Right lobe of liver (tissue), 6 donors: ENCODE measurements around the gene UXS1. TPM values are rescaled to one million over a fixed set of nuclear protein-coding genes. Genes with fewer than 3 reads are reported as not detected.
A peak's percentile ranks its signal among the peaks of the same experiment; 100 is the strongest.

Experiments used
- ATAC-seq, 4 donors: fragments of 200-7000 bp; cut with Tn5 transposase; one replicate each; pipeline ENCODE4 v1.9.1; 2020; ENCODE audit warnings: mild to moderate bottlenecking in 4 of 4, moderate library complexity in 4 of 4
- DNase-seq, 3 donors: peaks; one replicate each; pipeline ENCODE4 v3.0.0-alpha.2; 2020
- H3K27ac ChIP-seq, 3 donors: fragments of 200-600 bp; one replicate each; pipeline ENCODE4 v1.8.0; 2022
- H3K27me3 ChIP-seq, 2 donors: fragments of 200-600 bp; one replicate each; pipeline ENCODE4 v1.8.0; 2022
- H3K36me3 ChIP-seq, 4 donors: fragments of 200-600 bp; sonication (generic) in 1 of 4; one replicate each; pipeline versions ENCODE4 v1.5.1 to v1.8.0; 2017 to 2022; ENCODE audit warnings: control low read depth in 1 of 4
- H3K4me1 ChIP-seq, 4 donors: fragments of 200-600 bp; sonication (generic) in 1 of 4; one replicate each; pipeline versions ENCODE4 v1.5.1 to v1.8.0; 2017 to 2022; ENCODE audit warnings: control low read depth in 1 of 4
- H3K4me3 ChIP-seq, 3 donors: fragments of 200-600 bp; one replicate each; pipeline ENCODE4 v1.8.0; 2022
- H3K9me3 ChIP-seq, 4 donors: fragments of 200-600 bp; sonication (generic) in 1 of 4; one replicate each; pipeline versions ENCODE4 v1.5.1 to v1.8.0; 2017 to 2022; ENCODE audit warnings: control low read depth in 1 of 4
- POLR2A ChIP-seq: fragments of 450-650 bp; IDR thresholded peaks from one replicate; pipeline ENCODE4 v1.6.1; 2017; ENCODE audit warnings: antibody characterized with exemption, mild to moderate bottlenecking
- WGBS: methylation state at CpG from one replicate; pipeline ENCODE4 v1.1.6; 2018; ENCODE audit warnings: low coverage, low lambda C conversion rate; ENCODE audit not compliant: insufficient coverage; ENCODE audit errors: missing lambda C conversion rate; 5-methylcytosine and 5-hydroxymethylcytosine counted together
- intact Hi-C, 2 donors: fragments of 100-400 bp; cut with DNase I; formaldehyde crosslinking; loops; one replicate each; pipeline versions ENCODE4 v1.11.2 to v1.14.1; 2022
- total RNA-seq, 6 experiments: library from RNA; depleted of rRNA in 2 of 6; stranded (reverse); fragments of >200 nt in 2 of 6; fragmentation: NEBNext Ultra II Directional in 3 of 6; extraction: Animal tissue kit (Norgen Biotek cat#: 25700) in 3 of 6; gene quantifications; one replicate each; pipeline versions ENCODE4 v1.1.0 to v1.2.4, GENCODE V29; 2016 to 2023
- TF ChIP-seq, protein P1 (sequence below), 4 donors: fragments of 200-600 bp in 3 of 4; fragments of 450-650 bp in 1 of 4; IDR thresholded peaks; one replicate each; pipeline versions ENCODE4 v1.5.1 to v1.8.0; 2016 to 2022; ENCODE audit warnings: antibody characterized with exemption in 4 of 4, mild to moderate bottlenecking in 2 of 4
- donor health status: DM: no; HTN: yes; CAD: no.
- donor health status: DM: no; HTN: no; CAD: no.
- donor health status: DM: no; HTN: no; CAD: no.
- donor health status: DM: no; HTN: yes; CAD: no.
- donor health status: DM: no; HTN: yes; CAD: no.

The UXS1 gene
- total RNA-seq, 6 experiments from 2014 or later = 8.2 to 56.2 (median 14.0) TPM

DNA sequence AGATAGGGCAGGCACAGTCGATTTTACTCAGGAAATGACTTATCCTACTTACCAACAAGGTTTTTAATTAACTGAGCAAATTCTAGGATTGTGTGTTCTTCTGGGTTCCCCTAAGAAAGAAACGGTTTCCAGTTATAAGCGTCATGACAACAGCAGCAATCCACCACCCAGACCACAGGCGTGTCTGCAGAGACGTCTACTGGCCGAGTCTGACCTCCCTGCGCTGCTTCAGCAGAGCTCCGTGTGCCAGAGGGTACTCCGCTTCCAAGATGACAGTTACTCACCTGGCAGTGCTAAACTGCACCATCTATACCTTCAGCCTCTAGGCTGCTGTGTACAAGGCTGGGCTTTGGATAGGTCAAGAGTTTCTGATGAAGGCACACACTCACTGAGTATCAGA is 95.4 kb downstream of the UXS1 start:
- DNase-seq = no peak

DNA sequence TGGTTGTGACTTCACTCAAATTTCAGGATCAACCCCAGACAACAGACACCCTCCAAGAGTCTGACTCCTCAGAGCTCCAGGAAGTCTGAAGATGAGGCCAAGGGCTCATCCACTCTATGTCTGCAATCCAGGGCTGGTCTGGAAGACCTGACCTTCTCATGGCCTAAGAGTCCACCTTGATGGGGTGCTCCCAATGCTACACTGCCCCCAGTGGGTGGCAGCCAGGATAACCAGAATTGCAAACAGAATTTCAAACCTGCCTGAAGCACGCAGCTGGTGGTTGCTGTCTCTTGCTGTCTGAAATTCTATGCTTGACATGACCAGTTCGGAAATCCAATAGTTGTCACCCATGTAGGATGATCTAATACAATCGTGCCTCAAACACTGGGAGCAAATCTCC is 96.0 kb downstream of the UXS1 start:
- no peaks in the 10 kb centered on the region for H3K4me1 ChIP-seq
- no peaks in the 10 kb centered on the region for H3K9me3 ChIP-seq
- no peak for TF ChIP-seq POLR2A
- TF ChIP-seq, protein P1, sequence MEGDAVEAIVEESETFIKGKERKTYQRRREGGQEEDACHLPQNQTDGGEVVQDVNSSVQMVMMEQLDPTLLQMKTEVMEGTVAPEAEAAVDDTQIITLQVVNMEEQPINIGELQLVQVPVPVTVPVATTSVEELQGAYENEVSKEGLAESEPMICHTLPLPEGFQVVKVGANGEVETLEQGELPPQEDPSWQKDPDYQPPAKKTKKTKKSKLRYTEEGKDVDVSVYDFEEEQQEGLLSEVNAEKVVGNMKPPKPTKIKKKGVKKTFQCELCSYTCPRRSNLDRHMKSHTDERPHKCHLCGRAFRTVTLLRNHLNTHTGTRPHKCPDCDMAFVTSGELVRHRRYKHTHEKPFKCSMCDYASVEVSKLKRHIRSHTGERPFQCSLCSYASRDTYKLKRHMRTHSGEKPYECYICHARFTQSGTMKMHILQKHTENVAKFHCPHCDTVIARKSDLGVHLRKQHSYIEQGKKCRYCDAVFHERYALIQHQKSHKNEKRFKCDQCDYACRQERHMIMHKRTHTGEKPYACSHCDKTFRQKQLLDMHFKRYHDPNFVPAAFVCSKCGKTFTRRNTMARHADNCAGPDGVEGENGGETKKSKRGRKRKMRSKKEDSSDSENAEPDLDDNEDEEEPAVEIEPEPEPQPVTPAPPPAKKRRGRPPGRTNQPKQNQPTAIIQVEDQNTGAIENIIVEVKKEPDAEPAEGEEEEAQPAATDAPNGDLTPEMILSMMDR (IDR thresholded peaks at IDR 0.05) = peak in 2 of 4 donors; percentile 17 to 33
- H3K4me3 ChIP-seq = no peak overlapping the region
- no peak overlapping the region for H3K27ac ChIP-seq
- 55% methylated on average over 2 of the region's 3 CpGs for WGBS
- peaks cover 0 to 5% (median 0%) of the 10 kb centered on the region in 4 donors for H3K36me3 ChIP-seq
- H3K27me3 ChIP-seq = no peaks in the 10 kb centered on the region
- intact Hi-C loops = no loop called here
- ATAC-seq (peak in 1 of 4 donors; percentile 24), DNase-seq (no peak)

More for the DNA sequence above, 95.4 kb downstream of the UXS1 start:
- no peak for ATAC-seq
- no peaks in the 10 kb centered on the region for H3K9me3 ChIP-seq
- no peaks in the 10 kb centered on the region for H3K27me3 ChIP-seq
- H3K4me1 ChIP-seq = no peaks in the 10 kb centered on the region
- 61% methylated on average over 4 of the region's 9 CpGs for WGBS
- peaks cover 0 to 5% (median 0%) of the 10 kb centered on the region in 4 donors for H3K36me3 ChIP-seq
- H3K4me3 ChIP-seq = no peak overlapping the region
- intact Hi-C loops = no loop called here
- H3K27ac ChIP-seq = no peak overlapping the region
- no peak for TF ChIP-seq POLR2A
- TF ChIP-seq, protein P1 (IDR thresholded peaks at IDR 0.05) = no peak

DNA sequence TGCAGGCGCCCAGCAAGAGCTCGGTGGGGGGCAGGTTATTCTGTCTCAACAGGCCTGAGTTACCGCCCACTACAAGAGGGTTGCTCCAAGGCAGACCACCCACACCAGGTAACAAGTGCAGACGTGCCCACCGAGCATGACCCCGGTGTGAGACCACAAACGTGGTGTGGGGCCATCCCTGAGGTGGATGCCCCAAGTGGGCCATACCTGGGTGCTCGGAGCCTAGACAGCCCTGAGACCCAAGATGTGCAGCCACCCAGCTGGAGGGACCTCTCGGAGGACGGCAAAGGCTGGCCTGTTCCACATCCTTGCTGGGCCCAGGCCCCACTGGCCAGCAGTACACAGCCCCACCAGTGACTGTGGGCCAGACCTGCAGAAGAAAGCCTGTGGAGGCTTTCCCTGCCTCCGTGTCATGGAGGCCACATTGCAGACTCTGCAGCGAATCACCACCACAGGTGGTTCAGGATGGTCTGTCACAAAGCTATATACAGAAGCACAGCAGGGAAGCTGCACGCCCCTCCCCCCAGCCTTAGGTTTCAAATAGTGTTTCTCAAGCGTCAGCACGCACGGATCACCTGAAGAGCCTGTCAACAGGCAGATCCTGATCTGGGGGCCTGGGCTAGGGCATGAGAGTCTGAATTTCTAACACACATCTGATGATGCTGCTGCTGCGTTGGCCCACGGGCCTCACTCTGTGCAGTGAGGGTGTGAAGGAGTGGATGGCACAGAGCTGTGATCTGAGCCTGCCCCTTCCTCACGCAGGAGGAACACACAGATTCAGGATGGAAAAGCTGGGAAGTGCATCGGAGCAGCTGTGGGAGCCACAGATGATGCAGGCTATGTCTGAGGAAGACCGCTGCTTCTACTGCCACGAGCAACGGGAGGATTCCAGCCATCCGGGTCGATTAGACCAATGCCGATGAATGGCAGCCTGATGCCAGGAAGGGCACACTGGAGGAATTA is 96.8 kb downstream of the UXS1 start:
- H3K36me3 ChIP-seq = peaks cover 0 to 7% (median 0%) of the 10 kb centered on the region in 4 donors
- intact Hi-C loops = no loop called here
- no peaks in the 10 kb centered on the region for H3K4me1 ChIP-seq
- WGBS = 93% methylated on average over 5 of the region's 26 CpGs
- H3K9me3 ChIP-seq = no peaks in the 10 kb centered on the region
- DNase-seq (no peak), ATAC-seq (no peak)
- H3K27me3 ChIP-seq = no peaks in the 10 kb centered on the region
- H3K27ac ChIP-seq = no peak overlapping the region
- no peak overlapping the region for H3K4me3 ChIP-seq
- no peak for TF ChIP-seq POLR2A
- TF ChIP-seq, protein P1 (IDR thresholded peaks at IDR 0.05) = no peak

DNA sequence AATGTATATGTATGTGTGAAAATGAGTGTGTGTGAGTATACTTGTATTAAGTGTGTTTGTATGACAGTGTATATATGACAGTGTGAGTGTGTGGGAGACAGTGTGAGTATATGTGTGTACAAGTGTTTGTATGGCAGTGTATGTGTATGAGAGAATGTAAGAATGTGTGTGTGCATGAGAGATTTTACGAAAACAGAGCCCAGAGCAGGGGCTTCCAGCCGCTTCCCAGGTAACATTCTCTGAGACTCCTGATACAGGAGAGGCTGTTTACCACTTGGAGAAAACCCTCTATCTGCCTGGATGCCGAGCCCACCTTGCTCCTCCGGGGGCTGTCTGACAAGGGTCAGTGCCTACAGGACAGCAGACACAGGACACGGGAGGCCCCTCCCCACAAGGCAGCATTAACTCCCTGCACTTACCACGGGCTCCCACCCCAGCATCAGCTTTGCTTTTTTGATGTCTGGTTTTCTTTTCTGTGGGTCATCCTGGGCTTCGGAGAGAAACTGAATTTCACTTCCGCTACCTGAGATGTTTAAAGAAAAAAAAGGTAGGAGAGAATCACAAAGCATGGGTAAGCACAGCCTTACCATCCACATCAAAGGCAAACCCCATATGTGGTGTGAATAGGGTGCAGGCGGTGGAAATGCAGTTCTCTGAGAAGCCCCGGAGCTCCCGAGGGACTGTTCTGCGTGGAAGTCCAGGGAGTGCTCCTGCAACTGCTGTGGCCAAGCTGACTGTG is 97.6 kb downstream of the UXS1 start:
- no peaks in the 10 kb centered on the region for H3K4me1 ChIP-seq
- ATAC-seq (no peak), DNase-seq (no peak)
- intact Hi-C loops = no loop called here
- H3K27ac ChIP-seq = no peak overlapping the region
- 71% methylated on average over 4 of the region's 12 CpGs for WGBS
- H3K4me3 ChIP-seq = no peak overlapping the region
- H3K36me3 ChIP-seq = peaks cover 0 to 7% (median 0%) of the 10 kb centered on the region in 4 donors
- no peaks in the 10 kb centered on the region for H3K27me3 ChIP-seq
- H3K9me3 ChIP-seq = no peaks in the 10 kb centered on the region
- TF ChIP-seq, protein P1 (IDR thresholded peaks at IDR 0.05) = no peak
- TF ChIP-seq POLR2A = no peak
